ENCODE data around the gene CORO1A.

DNA sequence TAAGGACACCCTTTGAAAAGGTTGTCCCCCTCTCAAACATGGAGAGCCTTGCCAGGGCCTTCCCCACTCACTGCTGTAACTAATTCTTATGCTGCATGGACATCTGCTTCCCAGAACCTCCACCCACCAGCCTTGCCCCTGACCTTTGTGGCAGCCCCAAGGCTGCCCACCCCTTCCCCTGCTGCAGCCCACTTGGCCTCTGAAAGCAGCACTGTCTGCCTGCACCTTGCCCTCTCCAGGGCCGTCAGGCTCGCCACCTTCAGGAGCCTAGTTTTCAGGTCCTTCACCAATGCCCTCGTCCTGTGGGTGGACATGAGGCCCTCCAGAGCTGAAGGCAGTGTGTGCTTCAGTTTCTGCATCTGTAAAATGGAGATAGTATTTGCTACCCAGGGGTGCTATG is 2.7 kb upstream of the CORO1A start:
- TF ChIP-seq, protein P1, sequence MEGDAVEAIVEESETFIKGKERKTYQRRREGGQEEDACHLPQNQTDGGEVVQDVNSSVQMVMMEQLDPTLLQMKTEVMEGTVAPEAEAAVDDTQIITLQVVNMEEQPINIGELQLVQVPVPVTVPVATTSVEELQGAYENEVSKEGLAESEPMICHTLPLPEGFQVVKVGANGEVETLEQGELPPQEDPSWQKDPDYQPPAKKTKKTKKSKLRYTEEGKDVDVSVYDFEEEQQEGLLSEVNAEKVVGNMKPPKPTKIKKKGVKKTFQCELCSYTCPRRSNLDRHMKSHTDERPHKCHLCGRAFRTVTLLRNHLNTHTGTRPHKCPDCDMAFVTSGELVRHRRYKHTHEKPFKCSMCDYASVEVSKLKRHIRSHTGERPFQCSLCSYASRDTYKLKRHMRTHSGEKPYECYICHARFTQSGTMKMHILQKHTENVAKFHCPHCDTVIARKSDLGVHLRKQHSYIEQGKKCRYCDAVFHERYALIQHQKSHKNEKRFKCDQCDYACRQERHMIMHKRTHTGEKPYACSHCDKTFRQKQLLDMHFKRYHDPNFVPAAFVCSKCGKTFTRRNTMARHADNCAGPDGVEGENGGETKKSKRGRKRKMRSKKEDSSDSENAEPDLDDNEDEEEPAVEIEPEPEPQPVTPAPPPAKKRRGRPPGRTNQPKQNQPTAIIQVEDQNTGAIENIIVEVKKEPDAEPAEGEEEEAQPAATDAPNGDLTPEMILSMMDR (IDR thresholded peaks at IDR 0.05): no peak
- no peak for TF ChIP-seq POLR2AphosphoS5 (IDR thresholded peaks at IDR 0.05; ENCODE audit: low read depth, low read length)
- no peak for TF ChIP-seq SIN3A (IDR thresholded peaks at IDR 0.05; ENCODE audit: borderline replicate concordance, insufficient read depth, low read depth, low read length)
- no peak for TF ChIP-seq REST (IDR thresholded peaks at IDR 0.05; ENCODE audit: insufficient read depth in 1 of 2, low read depth in 2 of 2, low read length in 1 of 2)
